SU-DHL-6 (cell line): ENCODE results near the gene RTN4R.
"Not testable (repeated sequence)": the region's sequence is repeated elsewhere in the genome, so short reads cannot be mapped to it uniquely, and the experiment has no call there.

Source experiments
- H2AFZ ChIP-seq: fragments of 200-600 bp; sonication (generic); 2 replicates; pipeline ENCODE4 v1.6.1; 2014; ENCODE audit warnings: low read depth, mild to moderate bottlenecking, moderate library complexity, mixed read lengths, antibody characterized with exemption, low read length; ENCODE audit not compliant: severe bottlenecking
- H3F3A ChIP-seq: fragments of 200-600 bp; shearing (Covaris generic); 2 replicates; pipeline ENCODE4 v1.6.0; 2016; ENCODE audit warnings: antibody characterized with exemption, mild to moderate bottlenecking; ENCODE audit not compliant: insufficient read depth
- H3K27ac ChIP-seq: fragments of 200-600 bp; sonication (generic); 2 replicates; pipeline ENCODE4 v1.5.1; 2016; ENCODE audit warnings: low read depth, mild to moderate bottlenecking, low read length, moderate library complexity, mixed read lengths
- H3K27me3 ChIP-seq: fragments of 200-600 bp; sonication (generic), shearing (Covaris generic); 2 replicates; pipeline ENCODE4 v1.6.0; 2014; ENCODE audit warnings: mild to moderate bottlenecking, low read length
- H3K36me3 ChIP-seq: fragments of 200-600 bp; sonication (generic); 2 replicates; pipeline ENCODE4 v1.6.1; 2014; ENCODE audit warnings: mild to moderate bottlenecking, low read length, mixed read lengths
- H3K4me2 ChIP-seq: fragments of 300-600, 200-600 bp; shearing (Covaris generic), sonication (generic); 2 replicates; pipeline ENCODE4 v1.6.0; 2014; ENCODE audit warnings: low read length, low read depth, mild to moderate bottlenecking; ENCODE audit not compliant: poor library complexity, severe bottlenecking
- H3K4me3 ChIP-seq: fragments of 200-600 bp; sonication (generic); 2 replicates; pipeline ENCODE4 v1.5.1; 2014; ENCODE audit warnings: antibody characterized with exemption, low read length, mild to moderate bottlenecking, mixed read lengths; ENCODE audit not compliant: insufficient read depth, poor library complexity, severe bottlenecking
- H3K79me2 ChIP-seq: fragments of 200-600 bp; sonication (generic); 2 replicates; pipeline ENCODE4 v1.6.1; 2014; ENCODE audit warnings: mild to moderate bottlenecking, low read length, moderate library complexity; ENCODE audit not compliant: insufficient read depth
- H3K9ac ChIP-seq: fragments of 200-600 bp; sonication (generic); 2 replicates; pipeline ENCODE4 v1.7.0; 2014; ENCODE audit warnings: mild to moderate bottlenecking, low read length
- H3K9me2 ChIP-seq: fragments of 200-600 bp; sonication (generic); replicated peaks from 2 replicates; pipeline ENCODE4 v1.6.1; 2014; ENCODE audit warnings: low read length; ENCODE audit not compliant: insufficient read depth
- H3K9me3 ChIP-seq: fragments of 200-600 bp; sonication (generic); 2 replicates; pipeline ENCODE4 v1.6.1; 2014; ENCODE audit warnings: low read length, mixed read lengths; ENCODE audit not compliant: insufficient read depth
- H4K20me1 ChIP-seq: fragments of 200-600 bp; sonication (generic); 2 replicates; pipeline ENCODE4 v1.6.1; 2014; ENCODE audit warnings: low read depth, mild to moderate bottlenecking, antibody characterized with exemption, low read length, moderate library complexity, mixed read lengths
- EZH2phosphoT487 ChIP-seq: fragments of 200-600 bp; sonication (generic), shearing (Covaris generic); conservative IDR thresholded peaks from 2 replicates; pipeline ENCODE4 v1.6.1; 2018; ENCODE audit warnings: mild to moderate bottlenecking, antibody characterized with exemption, low read length, moderate library complexity, mixed read lengths
- TF ChIP-seq, protein P1 (sequence below): fragments of 200-600 bp; sonication (generic); IDR thresholded peaks from one replicate; pipeline ENCODE4 v1.5.1; 2017; ENCODE audit warnings: antibody characterized with exemption, mild to moderate bottlenecking, low read length, moderate library complexity; ENCODE audit not compliant: insufficient read depth, poor library complexity, severe bottlenecking

The RTN4R gene

GRCh38 chr22:20279662-20280134 is 11.6 kb upstream of the RTN4R start:
- H3F3A ChIP-seq, result no peaks in the 10 kb centered on the region
- H2AFZ ChIP-seq, result no peak overlapping the region
- H3K36me3 ChIP-seq, result no peaks in the 10 kb centered on the region
- no peaks in the 10 kb centered on the region for H3K27me3 ChIP-seq
- no peak overlapping the region for H3K27ac ChIP-seq
- H3K79me2 ChIP-seq, result no peaks in the 10 kb centered on the region
- no peaks in the 10 kb centered on the region for H3K9me3 ChIP-seq
- no peak overlapping the region for H3K4me3 ChIP-seq
- H3K9ac ChIP-seq, result no peak overlapping the region
- no peaks in the 10 kb centered on the region for H4K20me1 ChIP-seq
- no peak overlapping the region for H3K4me2 ChIP-seq
- TF ChIP-seq, protein P1, sequence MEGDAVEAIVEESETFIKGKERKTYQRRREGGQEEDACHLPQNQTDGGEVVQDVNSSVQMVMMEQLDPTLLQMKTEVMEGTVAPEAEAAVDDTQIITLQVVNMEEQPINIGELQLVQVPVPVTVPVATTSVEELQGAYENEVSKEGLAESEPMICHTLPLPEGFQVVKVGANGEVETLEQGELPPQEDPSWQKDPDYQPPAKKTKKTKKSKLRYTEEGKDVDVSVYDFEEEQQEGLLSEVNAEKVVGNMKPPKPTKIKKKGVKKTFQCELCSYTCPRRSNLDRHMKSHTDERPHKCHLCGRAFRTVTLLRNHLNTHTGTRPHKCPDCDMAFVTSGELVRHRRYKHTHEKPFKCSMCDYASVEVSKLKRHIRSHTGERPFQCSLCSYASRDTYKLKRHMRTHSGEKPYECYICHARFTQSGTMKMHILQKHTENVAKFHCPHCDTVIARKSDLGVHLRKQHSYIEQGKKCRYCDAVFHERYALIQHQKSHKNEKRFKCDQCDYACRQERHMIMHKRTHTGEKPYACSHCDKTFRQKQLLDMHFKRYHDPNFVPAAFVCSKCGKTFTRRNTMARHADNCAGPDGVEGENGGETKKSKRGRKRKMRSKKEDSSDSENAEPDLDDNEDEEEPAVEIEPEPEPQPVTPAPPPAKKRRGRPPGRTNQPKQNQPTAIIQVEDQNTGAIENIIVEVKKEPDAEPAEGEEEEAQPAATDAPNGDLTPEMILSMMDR, result no peak
- no peak for TF ChIP-seq EZH2phosphoT487
- no peaks in the 10 kb centered on the region for H3K9me2 ChIP-seq

DNA sequence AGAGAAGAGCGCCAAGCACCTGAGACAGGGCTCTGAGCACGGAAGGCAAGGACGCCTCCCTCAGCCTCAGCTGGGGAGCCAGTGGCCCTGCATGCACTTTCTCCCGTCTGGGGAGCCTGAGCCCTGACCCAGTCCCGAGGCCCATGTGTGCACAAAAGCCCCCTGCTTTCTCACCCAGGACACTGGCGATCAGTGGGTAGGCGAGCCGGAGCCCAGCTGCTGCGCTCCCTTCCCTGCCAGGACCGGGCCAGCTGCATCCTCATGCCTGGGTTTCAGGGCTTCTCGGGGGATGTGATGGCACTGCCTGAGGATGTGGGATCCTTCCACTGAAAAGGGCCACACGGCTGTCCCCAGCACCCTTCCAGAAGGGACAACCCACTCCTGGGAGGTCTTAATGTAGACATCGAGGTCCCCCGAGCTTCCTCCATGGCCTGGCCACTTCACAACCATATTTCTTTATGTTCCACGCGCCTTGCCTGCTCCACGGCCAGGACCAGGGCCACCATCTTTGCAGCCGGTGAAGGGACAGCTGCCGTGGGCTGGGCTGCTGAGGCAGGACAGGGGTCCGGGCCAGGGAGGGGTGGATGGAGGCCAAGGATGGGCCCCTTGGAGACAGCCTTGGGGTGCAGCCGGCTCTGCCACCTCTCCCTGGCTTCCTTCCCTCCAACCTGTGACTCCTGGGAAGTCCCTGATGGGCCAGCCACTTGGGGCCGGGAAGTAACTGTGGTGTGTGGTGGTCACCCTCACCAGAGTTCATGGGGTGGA is 10.8 kb upstream of the RTN4R start:
- not testable (repeated sequence) for H3K27ac ChIP-seq, H3K9ac ChIP-seq, H3K4me3 ChIP-seq, H3K9me3 ChIP-seq, H3K9me2 ChIP-seq, H2AFZ ChIP-seq, H3F3A ChIP-seq, H3K4me2 ChIP-seq, H3K36me3 ChIP-seq, H3K79me2 ChIP-seq, H3K27me3 ChIP-seq, H4K20me1 ChIP-seq

DNA sequence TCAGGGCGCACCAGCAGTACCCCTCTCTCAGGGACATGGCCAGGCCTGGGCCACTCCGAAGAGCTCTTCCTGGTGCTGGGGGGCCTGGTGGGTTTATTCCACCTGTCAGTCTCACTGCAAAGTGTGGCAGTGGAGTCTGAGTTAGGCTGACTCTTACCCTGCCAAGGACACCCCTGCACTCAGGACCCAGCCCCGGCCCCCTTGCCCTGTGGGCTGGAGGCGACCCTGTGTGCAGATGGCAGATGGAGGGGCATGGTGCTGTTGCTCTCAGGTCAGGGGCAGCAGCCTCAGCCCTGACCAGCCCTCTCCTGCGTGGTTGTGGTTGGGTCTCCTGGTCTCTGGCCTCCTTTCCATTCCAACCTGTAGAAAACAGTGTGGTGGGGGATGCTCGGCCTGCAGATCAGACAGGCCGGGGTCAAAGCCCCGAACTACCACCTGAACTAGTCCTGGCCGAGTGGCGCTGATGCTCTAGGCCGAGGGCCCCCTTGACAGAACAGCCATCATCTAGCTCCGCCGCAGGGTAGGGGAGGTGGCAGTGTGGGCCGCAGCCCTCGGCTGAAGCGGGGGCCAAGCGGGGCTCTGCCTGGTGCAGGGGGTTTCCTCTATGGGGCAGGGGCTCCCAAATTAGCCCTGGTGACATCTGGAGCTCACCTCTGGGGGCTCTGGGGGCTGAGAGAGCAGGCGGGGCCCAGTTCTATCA is 10.0 kb upstream of the RTN4R start:
- not testable (repeated sequence) for H3K79me2 ChIP-seq, H3F3A ChIP-seq, H3K27ac ChIP-seq, H3K9me3 ChIP-seq, H3K4me2 ChIP-seq, H4K20me1 ChIP-seq, H3K9ac ChIP-seq, H3K27me3 ChIP-seq, H3K36me3 ChIP-seq, H3K4me3 ChIP-seq, H3K9me2 ChIP-seq, H2AFZ ChIP-seq

DNA sequence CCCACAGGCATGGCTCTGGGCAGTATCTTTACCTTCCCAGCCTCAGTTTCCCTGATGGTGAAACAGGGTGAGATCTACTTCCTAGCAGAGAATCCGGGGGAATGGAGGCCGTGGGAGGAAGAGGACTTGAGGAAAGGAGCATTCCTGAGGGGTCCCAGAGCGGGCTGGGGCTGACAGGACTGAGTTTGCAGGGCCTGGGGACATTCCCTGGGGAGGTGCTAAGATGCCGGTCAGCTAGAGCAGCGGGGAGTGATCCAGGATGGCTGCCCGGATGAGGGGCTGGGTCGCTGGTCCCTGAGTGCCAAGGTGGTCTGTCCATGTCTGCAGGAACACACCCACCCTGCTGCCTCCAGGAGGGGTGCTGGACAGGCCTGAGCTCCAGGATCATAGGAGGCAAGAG is 8.3 kb upstream of the RTN4R start:
- Histone ChIP-seq H3K4me2 (no peak overlapping the region), H3K36me3 (no peaks in the 10 kb centered on the region), H2AFZ (no peak overlapping the region), H3K27me3 (no peaks in the 10 kb centered on the region), H3K4me3 (no peak overlapping the region), H3K27ac (no peak overlapping the region), H3K9me3 (no peaks in the 10 kb centered on the region), H4K20me1 (no peaks in the 10 kb centered on the region), H3F3A (no peaks in the 10 kb centered on the region), H3K9me2 (no peaks in the 10 kb centered on the region), H3K79me2 (no peaks in the 10 kb centered on the region), H3K9ac (no peak overlapping the region)
- TF ChIP-seq, protein P1, result no peak
- no peak for TF ChIP-seq EZH2phosphoT487
